T-helper 17 cell (primary cell): ENCODE results near the gene BMPR1B. TPM values are rescaled to one million over a fixed set of nuclear protein-coding genes. Genes with fewer than 3 reads are reported as not detected.

ENCODE experiments used
- ATAC-seq: fragments of 150-1000 bp; cut with Tn5 transposase; 2 replicates; pipeline ENCODE4 v1.10.0; 2021; ENCODE audit warnings: mild to moderate bottlenecking, moderate library complexity
- DNase-seq, 3 donors: peaks; one replicate each; pipeline versions ENCODE4 v3.0.0 to v3.0.0-alpha.2; 2020 to 2021
- H3K9me3 ChIP-seq: one replicate; pipeline ENCODE4 v1.7.0; 2013; ENCODE audit warnings: low read length, mild to moderate bottlenecking; ENCODE audit not compliant: control insufficient read depth, poor library complexity, severe bottlenecking
- H3K27ac Mint-ChIP-seq: one replicate; pipeline ENCODE4 v1.8.0; 2022; ENCODE audit warnings: mild to moderate bottlenecking, moderate library complexity, mixed read lengths
- H3K27me3 Mint-ChIP-seq: one replicate; pipeline ENCODE4 v1.8.0; 2022; ENCODE audit warnings: mixed read lengths
- H3K36me3 Mint-ChIP-seq: one replicate; pipeline ENCODE4 v1.8.0; 2022; ENCODE audit warnings: low read depth, mixed read lengths
- H3K4me1 Mint-ChIP-seq: one replicate; pipeline ENCODE4 v1.8.0; 2022; ENCODE audit warnings: mild to moderate bottlenecking, mixed read lengths
- H3K4me3 Mint-ChIP-seq: one replicate; pipeline ENCODE4 v1.8.0; 2022; ENCODE audit warnings: mild to moderate bottlenecking, moderate library complexity, mixed read lengths
- total RNA-seq, 4 donors: library from RNA in 2 of 4; stranded (reverse) in 2 of 4; gene quantifications; one replicate each; pipeline ENCODE4 v1.2.3 and lab custom pipeline; 2022 to 2026

BMPR1B gene
- total RNA-seq, 2 donors from 2014 or later, result not detected

- Mint-ChIP-seq H3K4me3 (no peak overlapping the region), H3K36me3 (no peaks in the 10 kb centered on the region), H3K27ac (no peak overlapping the region), H3K4me1 (peaks cover 2% of the 10 kb centered on the region), H3K27me3 (peaks cover 42% of the 10 kb centered on the region)
- DNase-seq (no peak), ATAC-seq (no peak)
- H3K9me3 ChIP-seq, result no peaks in the 10 kb centered on the region
Observed at GRCh38 chr4:94767446-94767845, 9.7 kb downstream of the BMPR1B start.

- H3K27me3 Mint-ChIP-seq, result no peaks in the 10 kb centered on the region
- ATAC-seq, result no peak
Observed at GRCh38 chr4:94782707-94783106, 25.0 kb downstream of the BMPR1B start.

GRCh38 chr4:94791701-94792100, 33.9 kb downstream of the BMPR1B start:
- ATAC-seq, result no peak
- no peak overlapping the region for H3K27ac Mint-ChIP-seq
- no peaks in the 10 kb centered on the region for H3K4me1 Mint-ChIP-seq
- peaks cover 6% of the 10 kb centered on the region for H3K27me3 Mint-ChIP-seq
- H3K36me3 Mint-ChIP-seq, result no peaks in the 10 kb centered on the region
- no peak for DNase-seq
- no peak overlapping the region for H3K4me3 Mint-ChIP-seq
- H3K9me3 ChIP-seq, result no peaks in the 10 kb centered on the region

More at GRCh38 chr4:94782707-94783106, 25.0 kb downstream of the BMPR1B start:
- H3K9me3 ChIP-seq, result peaks cover 4% of the 10 kb centered on the region
- no peak overlapping the region for H3K27ac Mint-ChIP-seq
- H3K36me3 Mint-ChIP-seq, result no peaks in the 10 kb centered on the region
- no peak for DNase-seq
- H3K4me1 Mint-ChIP-seq, result no peaks in the 10 kb centered on the region
- no peak overlapping the region for H3K4me3 Mint-ChIP-seq

- ATAC-seq, result no peak
- no peaks in the 10 kb centered on the region for H3K4me1 Mint-ChIP-seq
- no peak overlapping the region for H3K4me3 Mint-ChIP-seq
- no peak overlapping the region for H3K27ac Mint-ChIP-seq
- H3K9me3 ChIP-seq, result no peaks in the 10 kb centered on the region
- H3K27me3 Mint-ChIP-seq, result peaks cover 24% of the 10 kb centered on the region
- no peak for DNase-seq
- H3K36me3 Mint-ChIP-seq, result no peaks in the 10 kb centered on the region
Observed at GRCh38 chr4:94798808-94799207, 41.1 kb downstream of the BMPR1B start.

GRCh38 chr4:94801016-94801415, 43.3 kb downstream of the BMPR1B start:
- no peaks in the 10 kb centered on the region for H3K9me3 ChIP-seq
- H3K4me3 Mint-ChIP-seq, result no peak overlapping the region
- H3K4me1 Mint-ChIP-seq, result no peaks in the 10 kb centered on the region
- ATAC-seq (no peak), DNase-seq (no peak)
- no peaks in the 10 kb centered on the region for H3K36me3 Mint-ChIP-seq
- H3K27me3 Mint-ChIP-seq, result peaks cover 29% of the 10 kb centered on the region
- no peak overlapping the region for H3K27ac Mint-ChIP-seq

- no peak for DNase-seq
- peaks cover 29% of the 10 kb centered on the region for H3K27me3 Mint-ChIP-seq
- no peak overlapping the region for H3K4me3 Mint-ChIP-seq
- no peak overlapping the region for H3K27ac Mint-ChIP-seq
- no peaks in the 10 kb centered on the region for H3K9me3 ChIP-seq
- no peaks in the 10 kb centered on the region for H3K36me3 Mint-ChIP-seq
- no peak for ATAC-seq
- H3K4me1 Mint-ChIP-seq, result no peaks in the 10 kb centered on the region
Observed at GRCh38 chr4:94802091-94802490, 44.3 kb downstream of the BMPR1B start.

- peaks cover 29% of the 10 kb centered on the region for H3K27me3 Mint-ChIP-seq
- H3K27ac Mint-ChIP-seq, result no peak overlapping the region
Observed at GRCh38 chr4:94803181-94803580, 45.4 kb downstream of the BMPR1B start.

GRCh38 chr4:94804650-94805049, 46.9 kb downstream of the BMPR1B start:
- H3K36me3 Mint-ChIP-seq, result no peaks in the 10 kb centered on the region
- DNase-seq (no peak), ATAC-seq (no peak)
- no peak overlapping the region for H3K27ac Mint-ChIP-seq
- H3K4me1 Mint-ChIP-seq, result no peaks in the 10 kb centered on the region
- H3K27me3 Mint-ChIP-seq, result peaks cover 24% of the 10 kb centered on the region
- no peaks in the 10 kb centered on the region for H3K9me3 ChIP-seq
- H3K4me3 Mint-ChIP-seq, result no peak overlapping the region

More at GRCh38 chr4:94803181-94803580, 45.4 kb downstream of the BMPR1B start:
- DNase-seq (no peak), ATAC-seq (no peak)
- Mint-ChIP-seq H3K4me1 (no peaks in the 10 kb centered on the region), H3K4me3 (no peak overlapping the region), H3K36me3 (no peaks in the 10 kb centered on the region)
- no peaks in the 10 kb centered on the region for H3K9me3 ChIP-seq

GRCh38 chr4:94806376-94806775, 48.6 kb downstream of the BMPR1B start:
- H3K4me3 Mint-ChIP-seq, result no peak overlapping the region
- ATAC-seq (no peak), DNase-seq (no peak)
- H3K9me3 ChIP-seq, result no peaks in the 10 kb centered on the region
- no peaks in the 10 kb centered on the region for H3K4me1 Mint-ChIP-seq
- peaks cover 20% of the 10 kb centered on the region for H3K27me3 Mint-ChIP-seq
- no peak overlapping the region for H3K27ac Mint-ChIP-seq
- H3K36me3 Mint-ChIP-seq, result no peaks in the 10 kb centered on the region

- Mint-ChIP-seq H3K27ac (no peak overlapping the region), H3K27me3 (peaks cover 7% of the 10 kb centered on the region), H3K4me3 (no peak overlapping the region), H3K36me3 (no peaks in the 10 kb centered on the region), H3K4me1 (no peaks in the 10 kb centered on the region)
- no peaks in the 10 kb centered on the region for H3K9me3 ChIP-seq
- no peak for ATAC-seq
- DNase-seq, result no peak
Observed at GRCh38 chr4:94811643-94812042, 53.9 kb downstream of the BMPR1B start.

GRCh38 chr4:94813221-94813620, 55.5 kb downstream of the BMPR1B start:
- Mint-ChIP-seq H3K4me1 (no peaks in the 10 kb centered on the region), H3K36me3 (no peaks in the 10 kb centered on the region), H3K27ac (no peak overlapping the region), H3K4me3 (no peak overlapping the region), H3K27me3 (peaks cover 7% of the 10 kb centered on the region)
- ATAC-seq (no peak), DNase-seq (no peak)
- H3K9me3 ChIP-seq, result no peaks in the 10 kb centered on the region

- no peaks in the 10 kb centered on the region for H3K4me1 Mint-ChIP-seq
- no peak overlapping the region for H3K4me3 Mint-ChIP-seq
- no peaks in the 10 kb centered on the region for H3K36me3 Mint-ChIP-seq
- no peak overlapping the region for H3K27ac Mint-ChIP-seq
- DNase-seq (no peak), ATAC-seq (no peak)
- no peaks in the 10 kb centered on the region for H3K9me3 ChIP-seq
- peaks cover 7% of the 10 kb centered on the region for H3K27me3 Mint-ChIP-seq
Observed at GRCh38 chr4:94814237-94814636, 56.5 kb downstream of the BMPR1B start.

- H3K4me1 Mint-ChIP-seq, result no peaks in the 10 kb centered on the region
- no peaks in the 10 kb centered on the region for H3K36me3 Mint-ChIP-seq
- no peak for DNase-seq
- H3K27me3 Mint-ChIP-seq, result peaks cover 5% of the 10 kb centered on the region
- H3K9me3 ChIP-seq, result no peaks in the 10 kb centered on the region
- ATAC-seq, result no peak
- no peak overlapping the region for H3K27ac Mint-ChIP-seq
- H3K4me3 Mint-ChIP-seq, result no peak overlapping the region
Observed at GRCh38 chr4:94819371-94820168, 61.8 kb downstream of the BMPR1B start.

GRCh38 chr4:94826206-94826605, 68.5 kb downstream of the BMPR1B start:
- H3K9me3 ChIP-seq, result no peaks in the 10 kb centered on the region
- Mint-ChIP-seq H3K36me3 (no peaks in the 10 kb centered on the region), H3K27me3 (peaks cover 5% of the 10 kb centered on the region), H3K4me3 (no peak overlapping the region), H3K27ac (no peak overlapping the region), H3K4me1 (no peaks in the 10 kb centered on the region)
- DNase-seq, result no peak
- ATAC-seq, result no peak
